ENCODE data around the gene EIF1AD.

GRCh38 chr11:66013762-66014100 is 11.8 kb upstream of the EIF1AD start:
- TF ChIP-seq POLR2A (IDR thresholded peaks at IDR 0.05; ENCODE audit: low read depth, low read length) (no peak), POLR2AphosphoS5 (IDR thresholded peaks at IDR 0.05; ENCODE audit: low read depth, low read length) (no peak)

Data from GM12892 (cell line).